Measurements from ENCODE around the gene CMPK1. TPM values are rescaled to one million over a fixed set of nuclear protein-coding genes. Genes with fewer than 3 reads are reported as not detected.
A peak's percentile ranks its signal among the peaks of the same experiment; 100 is the strongest.

The CMPK1 gene
- total and polyA plus RNA-seq, 2 of the 4 experiments (the other 2 are of a cell fraction): 23.1 to 31.9 TPM

DNA sequence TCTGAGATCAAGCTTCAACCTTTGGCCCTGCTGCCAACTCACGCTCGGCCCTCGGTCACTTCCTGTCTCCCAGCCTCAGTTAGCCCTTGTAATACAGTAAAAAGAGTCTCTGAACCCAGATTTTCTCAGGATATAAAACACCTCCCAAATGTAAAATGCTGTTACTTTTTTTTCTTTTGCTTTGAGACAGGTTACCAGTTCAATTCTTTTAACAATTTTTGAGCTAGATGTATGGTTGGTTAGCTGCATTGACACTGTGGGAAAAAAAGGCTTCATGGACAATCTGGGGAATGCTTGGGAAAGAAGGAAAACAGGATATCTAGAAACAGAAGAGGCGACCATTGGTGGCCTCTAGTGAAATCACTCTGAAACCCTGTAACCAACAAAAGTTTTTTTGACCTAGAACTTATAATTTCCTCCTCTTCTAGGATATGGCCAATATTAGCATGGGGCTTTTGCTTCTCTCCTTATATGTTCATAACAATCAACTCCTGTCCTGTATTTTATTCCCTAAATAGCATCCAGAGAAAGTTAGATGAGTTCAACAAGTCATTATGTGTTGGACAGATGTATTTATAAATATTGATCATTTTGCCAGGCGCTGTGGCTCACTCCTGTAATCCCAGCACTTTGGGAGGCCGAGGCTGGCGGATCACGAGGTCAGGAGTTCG is 1.3 kb downstream of the CMPK1 start:
- ATAC-seq (ENCODE audit: low read depth): no peak
- DNase-seq: peak; percentile 69
- in situ Hi-C loops (cut with MboI; ENCODE audit: low sequenced_read_pairs): no loop called here
- Histone ChIP-seq H3K27ac (ENCODE audit: insufficient read depth, low read length) (peak overlapping the region; percentile 88), H2BK15ac (ENCODE audit: low read depth, low read length) (no peak overlapping the region), H2AFZ (replicated peaks; ENCODE audit: low read length, poor library complexity) (peak overlapping the region; percentile 99), H2BK5ac (ENCODE audit: low read depth, low read length, poor library complexity, severe bottlenecking) (peak overlapping the region; percentile 74), H3K56ac (ENCODE audit: extremely low read depth, insufficient read depth, low read length) (peak overlapping the region; percentile 73), H2BK20ac (ENCODE audit: low read depth, low read length) (0 out of 2 replicates have a peak overlapping the region, but pooled peaks have one; percentile 6), H3K9ac (ENCODE audit: low read depth, low read length) (peak overlapping the region; percentile 87), H3K14ac (replicated peaks; ENCODE audit: low read depth, low read length) (peak overlapping the region; percentile 53), H3K4ac (ENCODE audit: low read depth, low read length) (peak overlapping the region; percentile 88), H2AK9ac (replicated peaks; ENCODE audit: low read depth, low read length, poor library complexity) (no peak overlapping the region), H4K8ac (ENCODE audit: low read depth in 2 of 2, low read length in 2 of 2) (peak overlapping the region; percentile 59 to 94), H3K4me3 (ENCODE audit: insufficient read depth, low read depth, low read length) (peak overlapping the region; percentile 86), H3K23ac (ENCODE audit: low read depth, low read length) (peak overlapping the region; percentile 26), H4K91ac (ENCODE audit: insufficient read depth, low read depth, low read length) (peak overlapping the region; percentile 87; the same call in 1 of the 2 replicates), H2AK5ac (ENCODE audit: low read depth, low read length) (peak overlapping the region; percentile 29; the same call in 1 of the 2 replicates), H3K27me3 (ENCODE audit: control insufficient read depth, insufficient read depth, low read length) (no peaks in the 10 kb centered on the region), H3K79me1 (ENCODE audit: low read depth in 1 of 2, low read length in 2 of 2) (peaks cover 0 to 29% of the 10 kb centered on the region in 2 experiments; a peak in 3 of 4 replicates), H3K4me2 (ENCODE audit: low read depth, low read length) (peak overlapping the region; percentile 71), H4K5ac (ENCODE audit: low read depth, low read length) (peak overlapping the region; percentile 4), H3K18ac (ENCODE audit: low read depth, low read length) (peak overlapping the region; percentile 28; the same call in 1 of the 2 replicates), H3K36me3 (ENCODE audit: control insufficient read depth, insufficient read depth, low read length) (peaks cover 2% of the 10 kb centered on the region; the same call in 1 of the 2 replicates), H3K9me3 (ENCODE audit: control insufficient read depth, insufficient read depth, low read length) (no peaks in the 10 kb centered on the region), H4K20me1 (ENCODE audit: insufficient read depth, low read length) (peaks cover 9% of the 10 kb centered on the region), H3K4me1 (ENCODE audit: control insufficient read depth, insufficient read depth, low read length) (peaks cover 6% of the 10 kb centered on the region), H3K9me1 (ENCODE audit: insufficient read depth, low read length) (peaks cover 14% of the 10 kb centered on the region), H2BK120ac (ENCODE audit: low read depth, low read length) (peak overlapping the region; percentile 3; the same call in 1 of the 2 replicates)
- dilution Hi-C loops (cut with HindIII; ENCODE audit: low sequenced_read_pairs, unreplicated experiment): no loop called here
- TF ChIP-seq MXI1 (IDR thresholded peaks at IDR 0.05; ENCODE audit: borderline replicate concordance, low read depth, low read length) (0 out of 2 replicates have a peak, but pooled peaks have one; percentile 3), MAZ (IDR thresholded peaks at IDR 0.05; ENCODE audit: borderline replicate concordance, low read depth, low read length) (no peak), FOS (IDR thresholded peaks at IDR 0.05; ENCODE audit: low read depth, low read length) (no peak), CHD1 (IDR thresholded peaks at IDR 0.05; ENCODE audit: low read depth, low read length) (no peak), RAD21 (IDR thresholded peaks at IDR 0.05; ENCODE audit: low read length) (0 out of 2 replicates have a peak, but pooled peaks have one; percentile 11)
- ChIA-PET POLR2A (ENCODE audit: unreplicated experiment) (interaction anchor here (0.7 to 1.5 kb wide), 2 partner anchors 21 to 931 kb away, joined by 3 to 4 read pairs; partner anchors contain the start of gene STIL), CTCF (interaction anchor here (0.6 to 0.9 kb wide), 2 partner anchors 9 to 156 kb away, joined by 3 to 4 read pairs; no protein-coding TSS in a partner anchor)
- BruUV-seq (replicated peaks): TSS peak; percentile 20
- WGBS, 2 experiments (ENCODE audit: extremely low coverage in 2 of 2, insufficient read length in 1 of 2): 4% methylated on average over 4 of the region's 9 CpGs; no CpG with 5 or more reads in 1 of the 2 experiments
- intact Hi-C loops (cut with micrococcal nuclease): loop anchor here (5.0 to 10.0 kb wide), 4 partner anchors 42 to 158 kb away; partner anchors contain the start of genes FOXD2 and PDZK1IP1
